ENCODE data around the gene OLFML2A.

The OLFML2A gene

DNA sequence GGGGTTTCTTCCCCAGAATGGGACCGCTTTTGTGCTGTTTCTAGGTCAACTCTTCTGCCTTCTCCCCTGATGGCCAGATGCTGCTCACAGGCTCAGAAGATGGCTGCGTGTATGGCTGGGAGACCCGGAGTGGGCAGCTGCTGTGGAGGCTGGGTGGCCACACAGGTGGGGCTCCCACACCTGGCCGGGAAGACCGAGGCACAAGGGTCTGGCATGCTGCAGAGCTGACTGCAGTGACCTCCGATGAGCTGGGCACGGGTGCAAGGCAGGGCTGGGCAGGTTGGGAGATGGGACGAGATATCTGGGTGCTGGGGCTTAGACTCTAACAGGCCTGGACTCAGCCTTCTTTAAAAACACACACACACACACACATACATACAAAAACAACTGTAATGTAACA lies 77.2 kb downstream of the OLFML2A start:
- no peak for DNase-seq (ENCODE audit: low spot score)

DNA sequence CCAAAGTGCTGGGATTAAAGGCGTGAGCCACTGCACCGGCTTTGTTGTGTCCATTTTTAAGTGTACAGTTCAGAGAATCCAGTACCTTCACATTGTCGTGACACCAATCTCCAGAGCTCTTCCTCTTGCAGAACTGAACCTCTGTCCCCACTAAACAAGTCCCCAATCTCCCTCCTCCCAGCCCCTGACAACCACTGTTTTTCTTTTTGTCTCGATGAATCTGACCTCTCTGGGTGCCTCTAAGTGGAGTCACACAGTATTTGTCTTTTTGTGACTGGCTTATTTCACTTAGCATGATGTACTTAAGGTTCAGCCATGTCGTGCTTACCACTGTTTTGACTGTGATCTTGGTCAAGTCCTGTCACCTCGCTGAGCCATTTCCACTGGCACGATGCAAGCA lies 77.9 kb downstream of the OLFML2A start:
- no peak for DNase-seq (ENCODE audit: low spot score)

DNA sequence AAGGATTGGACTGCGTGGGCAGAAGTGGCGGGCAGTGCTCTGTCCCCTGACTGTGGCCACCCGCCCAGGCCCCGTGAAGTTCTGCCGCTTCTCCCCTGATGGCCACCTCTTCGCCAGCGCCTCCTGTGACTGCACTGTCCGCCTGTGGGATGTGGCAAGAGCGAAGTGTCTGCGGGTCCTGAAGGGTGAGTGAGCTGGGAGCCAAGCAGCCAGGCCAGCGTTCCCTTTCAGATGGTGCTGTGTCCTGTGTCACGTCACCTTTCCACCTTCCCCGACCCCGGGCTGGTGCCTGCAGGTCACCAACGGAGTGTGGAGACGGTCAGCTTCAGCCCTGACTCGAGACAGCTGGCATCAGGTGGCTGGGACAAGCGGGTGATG lies 78.6 kb downstream of the OLFML2A start:
- DNase-seq (ENCODE audit: low spot score), result no peak

DNA sequence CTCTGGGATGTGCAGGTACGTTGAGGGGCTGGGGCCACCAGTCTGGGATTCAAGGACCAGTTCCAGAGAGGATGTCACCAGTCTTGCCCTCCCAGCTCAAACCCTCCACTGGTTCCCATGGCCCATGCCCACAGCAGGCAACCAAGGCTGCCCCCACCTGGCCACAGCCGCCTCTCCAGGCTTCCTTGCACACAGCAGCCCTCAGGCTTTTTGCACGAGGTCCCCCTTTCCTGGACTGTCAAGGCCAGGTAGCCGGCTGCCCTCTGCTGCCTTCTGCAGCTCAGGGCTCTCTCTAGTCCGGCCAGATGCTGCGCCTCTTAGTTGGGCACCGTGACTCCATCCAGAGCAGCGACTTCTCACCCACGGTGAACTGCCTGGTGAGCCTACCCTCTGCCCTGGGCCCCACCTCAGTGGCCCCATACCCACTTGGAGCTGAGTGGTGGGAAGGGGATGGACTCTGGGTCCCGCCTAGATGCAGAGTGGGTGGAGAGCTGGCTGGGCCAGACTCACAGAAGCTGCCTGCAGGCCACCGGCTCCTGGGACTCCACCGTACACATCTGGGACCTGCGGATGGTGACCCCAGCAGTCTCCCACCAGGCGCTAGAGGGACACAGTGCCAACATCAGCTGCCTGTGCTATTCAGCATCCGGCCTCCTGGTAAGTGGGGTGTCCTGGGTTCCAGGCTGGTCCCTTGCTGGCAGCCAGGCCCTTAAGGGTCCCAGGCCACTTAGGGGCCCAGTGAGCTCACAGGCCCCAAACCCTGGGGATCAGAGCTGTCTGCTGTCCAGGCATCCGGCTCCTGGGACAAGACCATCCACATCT lies 79.2 kb downstream of the OLFML2A start:
- no peak for DNase-seq (ENCODE audit: low spot score)

DNA sequence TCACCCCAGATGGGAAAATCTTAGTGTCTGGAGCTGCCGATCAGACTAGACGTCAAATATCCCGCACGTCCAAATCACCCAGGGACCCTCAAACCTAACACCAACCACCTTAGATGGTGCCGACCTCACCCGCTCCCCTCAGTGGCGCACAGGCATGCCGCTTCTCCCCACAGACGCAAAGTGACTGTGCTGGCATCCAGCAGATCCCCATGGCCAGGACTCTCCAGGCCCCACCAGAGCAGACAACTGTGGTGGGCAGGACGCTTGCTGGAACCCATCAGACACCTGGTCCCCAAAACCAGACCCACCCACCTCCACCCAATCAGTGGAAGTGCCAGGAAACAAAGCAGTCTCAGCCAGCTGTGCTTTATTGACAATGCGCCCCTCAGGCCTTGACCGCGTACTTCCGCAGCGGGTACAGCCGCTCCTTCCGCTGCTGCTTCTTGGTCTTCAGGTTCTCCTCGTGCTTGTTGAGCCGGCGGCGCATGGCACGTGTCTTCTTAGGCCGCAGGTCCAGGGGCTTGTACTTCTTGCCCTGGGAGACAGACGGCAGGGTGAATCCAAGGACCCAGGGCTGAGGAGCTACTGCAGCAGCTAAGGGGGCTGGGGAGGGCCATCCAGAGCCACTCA lies 80.7 kb downstream of the OLFML2A start:
- no peak for DNase-seq (ENCODE audit: low spot score)

DNA sequence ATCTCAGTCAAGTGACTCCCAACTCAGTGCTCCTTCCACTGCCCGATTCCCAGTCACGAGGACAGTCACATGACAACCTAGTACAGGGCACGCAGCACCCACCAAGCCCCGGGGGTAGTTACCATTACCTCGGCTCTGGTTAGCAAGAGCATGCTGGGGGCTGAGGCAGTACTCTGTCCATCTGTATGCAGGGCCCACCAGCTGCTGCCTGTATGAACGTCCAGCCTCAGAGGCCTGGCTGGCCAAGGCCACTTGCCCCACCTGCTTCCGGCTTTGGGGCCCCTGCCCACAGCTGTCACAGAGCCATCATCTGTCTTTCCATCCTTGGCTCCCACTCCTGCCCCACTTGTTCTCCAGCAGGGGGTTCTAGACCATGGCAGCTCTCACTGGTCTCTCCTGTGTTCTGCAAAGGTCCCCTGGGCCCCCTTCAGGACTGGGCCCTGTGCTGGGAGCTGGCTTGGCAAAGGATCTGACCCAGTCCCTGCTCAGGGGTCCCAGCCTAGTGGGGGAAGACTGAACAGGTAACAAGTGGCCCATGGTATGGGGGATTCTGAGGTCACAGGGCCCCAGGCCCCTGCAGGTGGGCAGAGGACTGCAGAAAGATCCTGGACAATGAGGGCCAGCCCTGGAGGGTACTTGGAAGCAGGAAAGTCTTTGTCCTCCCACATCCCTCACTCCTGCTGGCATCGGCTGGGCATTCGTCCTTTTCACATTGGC lies 81.6 kb downstream of the OLFML2A start:
- DNase-seq (ENCODE audit: low spot score), result no peak

DNA sequence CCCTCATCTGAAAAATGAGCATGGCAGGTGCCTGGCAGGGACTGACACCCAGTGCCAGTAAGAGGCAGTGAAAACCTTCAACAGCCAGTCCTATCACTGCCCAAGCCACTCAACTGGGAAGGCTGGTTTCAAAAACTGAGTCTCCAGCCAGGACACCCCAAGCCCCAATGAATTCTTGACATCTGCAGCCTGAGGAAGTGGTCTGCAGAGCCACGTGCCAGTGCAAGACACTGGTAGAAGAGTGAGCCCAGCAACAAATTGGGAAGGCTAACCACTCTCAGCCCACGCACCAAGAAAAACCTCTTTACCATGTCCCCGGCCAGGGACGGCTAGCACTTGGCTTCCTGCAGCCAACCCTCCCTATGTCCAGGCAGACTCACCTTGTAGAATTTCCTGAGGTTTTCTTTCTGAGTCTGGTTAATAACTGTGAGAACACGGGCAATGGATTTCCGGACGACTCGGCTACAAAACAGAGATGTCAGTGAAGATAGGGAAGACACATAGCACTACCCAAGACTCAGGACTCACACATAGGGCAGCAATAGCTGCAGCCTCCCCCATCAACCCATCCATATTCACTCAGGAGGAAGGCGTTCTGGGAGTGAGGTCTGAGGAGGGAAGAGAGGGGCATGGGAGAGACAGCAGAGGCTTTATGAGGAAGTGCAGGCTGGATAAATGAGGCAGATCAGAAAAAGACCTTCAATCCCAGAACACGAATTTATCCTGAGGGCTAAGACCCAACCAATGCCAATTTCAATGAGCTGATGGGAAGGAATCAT lies 83.1 kb downstream of the OLFML2A start:
- DNase-seq (ENCODE audit: low spot score), result no peak

DNA sequence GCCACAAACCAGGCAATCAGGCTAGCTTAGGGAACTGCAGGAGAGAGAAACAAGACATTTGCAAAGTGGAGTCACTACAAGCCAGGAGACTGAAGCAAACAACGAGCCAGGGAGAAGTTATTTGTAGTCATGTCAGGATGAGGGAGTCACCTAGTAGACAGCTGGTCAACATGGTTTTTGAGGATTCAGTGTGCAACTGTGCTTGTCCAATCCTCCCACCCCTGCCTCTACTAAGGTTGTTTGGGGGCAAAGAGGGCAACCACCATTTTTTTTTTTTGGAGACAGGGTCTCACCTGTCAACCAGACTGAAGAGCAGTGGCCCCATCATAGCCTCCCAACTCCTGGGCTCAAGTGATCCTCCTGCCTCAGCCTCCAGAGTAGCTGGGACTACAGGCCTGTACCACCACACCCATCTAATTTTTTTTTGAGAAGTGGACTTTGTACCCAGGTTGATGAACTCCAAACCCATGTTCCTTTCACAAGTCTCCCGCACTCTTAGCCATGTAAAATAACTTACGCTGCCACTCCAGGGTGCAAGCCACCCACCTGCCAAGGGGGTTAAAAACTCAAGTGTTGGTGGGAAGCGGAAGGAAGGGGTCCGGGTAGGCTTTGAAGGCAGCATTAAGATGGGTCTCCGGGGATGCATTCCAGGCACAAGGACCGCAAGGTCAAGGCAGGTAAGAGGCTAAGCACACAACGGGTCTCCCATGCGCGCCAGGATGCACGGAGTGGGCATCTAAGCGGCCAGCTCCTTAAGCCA lies 83.8 kb downstream of the OLFML2A start:
- no peak for DNase-seq (ENCODE audit: low spot score)

DNA sequence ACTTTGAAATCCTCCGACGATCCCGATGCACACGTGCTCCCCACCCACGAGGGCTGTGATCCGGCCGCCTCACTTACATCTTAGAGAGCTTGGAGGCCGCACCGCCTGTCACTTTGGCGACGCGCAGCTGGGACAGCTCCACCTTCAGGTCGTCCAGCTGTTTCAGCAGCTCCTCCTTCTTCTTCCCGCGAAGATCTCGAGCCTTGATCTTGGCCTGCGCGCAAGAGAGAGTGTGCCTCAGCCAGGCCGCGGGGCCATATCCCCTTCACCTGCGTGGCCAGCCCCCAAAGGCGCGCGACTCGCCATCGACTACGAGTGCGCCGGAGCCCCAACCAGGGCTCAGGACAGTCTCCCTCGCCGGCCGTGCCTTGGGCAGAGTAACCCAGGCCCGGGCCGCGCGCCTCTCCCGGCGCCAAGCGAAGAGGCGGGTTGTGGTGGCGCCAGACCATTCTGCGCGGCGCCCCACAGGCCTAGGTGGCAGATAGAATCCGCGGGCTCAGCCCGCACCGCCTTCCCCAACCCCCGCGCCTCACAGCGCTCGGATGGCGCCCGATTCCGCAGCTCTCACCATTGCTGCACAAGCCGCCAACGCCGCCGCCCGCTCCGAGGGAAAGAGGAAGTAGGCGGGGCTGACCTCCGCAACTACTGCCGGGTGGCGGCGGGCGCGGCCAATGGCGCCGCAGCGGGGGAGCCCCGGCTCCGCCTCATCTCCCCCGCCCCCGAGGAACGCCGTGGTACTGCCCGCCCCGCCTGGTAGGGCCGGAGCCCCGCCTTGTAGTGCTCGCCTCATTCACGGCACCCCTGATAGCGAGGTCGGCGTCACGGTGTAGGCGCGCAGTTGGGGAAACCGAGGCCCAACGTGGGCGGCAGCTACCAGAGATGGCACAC lies 84.7 kb downstream of the OLFML2A start, which contains the start of the genes ARPC5L and RPL35:
Gene ARPC5L, plus strand, starts transcription at position 789 of the 888 bp plus-strand sequence. CDS start 7,161 bp downstream, outside the sequence.
Gene RPL35, minus strand, starts transcription at position 616 of the 888 bp plus-strand sequence. Its CDS starts 45 bp downstream, at position 571.
- peak; percentile 99 for DNase-seq (ENCODE audit: low spot score)

DNA sequence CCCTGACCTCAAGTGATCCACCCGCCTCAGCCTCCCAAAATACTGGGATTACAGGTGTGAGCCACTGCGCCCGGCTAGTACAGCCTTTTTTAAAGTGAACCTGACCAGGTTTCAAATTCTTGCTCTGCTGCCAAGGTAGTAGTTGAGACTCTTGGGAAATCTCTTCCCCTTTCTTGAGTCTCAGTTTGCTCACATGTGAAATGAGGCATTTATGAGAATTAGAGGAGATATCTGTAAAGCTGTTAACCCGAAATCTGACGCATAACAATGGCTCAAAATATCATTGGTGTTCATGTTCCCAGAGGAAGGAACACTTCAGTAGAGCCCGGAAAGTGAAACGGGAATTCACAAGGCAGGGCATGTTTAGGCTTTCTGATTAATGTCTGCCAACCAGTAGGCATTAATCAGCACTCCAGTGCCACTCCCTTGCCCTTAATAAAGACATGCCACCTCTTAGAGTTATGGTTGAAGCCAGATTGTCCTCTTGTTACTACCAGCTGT lies 86.5 kb downstream of the OLFML2A start:
- no peak for DNase-seq (ENCODE audit: low spot score)
